Memory B cell (primary cell): Measurements from ENCODE around the gene CCDC88B.
"Not testable (repeated sequence)": the region's sequence is repeated elsewhere in the genome, so short reads cannot be mapped to it uniquely, and the experiment has no call there.

Experiments used
- ATAC-seq: fragments of 150-1000 bp; cut with Tn5 transposase; 2 replicates; pipeline ENCODE4 v1.10.0; 2021; ENCODE audit warnings: low read depth, mild to moderate bottlenecking, moderate library complexity
- DNase-seq, 2 donors: peaks; one replicate each; pipeline ENCODE4 v3.0.0; 2022; ENCODE audit warnings: low spot score in 2 of 2
- H3K27ac Mint-ChIP-seq: one replicate; pipeline ENCODE4 v1.8.0; 2022; ENCODE audit warnings: mild to moderate bottlenecking, moderate library complexity, mixed read lengths
- H3K27me3 Mint-ChIP-seq: one replicate; pipeline ENCODE4 v1.8.0; 2022; ENCODE audit warnings: mixed read lengths
- H3K36me3 Mint-ChIP-seq: one replicate; pipeline ENCODE4 v1.8.0; 2022; ENCODE audit warnings: mild to moderate bottlenecking, mixed read lengths
- H3K4me1 Mint-ChIP-seq: one replicate; pipeline ENCODE4 v1.8.0; 2022; ENCODE audit warnings: mixed read lengths
- H3K4me3 Mint-ChIP-seq: one replicate; pipeline ENCODE4 v1.8.0; 2022; ENCODE audit warnings: mild to moderate bottlenecking, moderate library complexity, mixed read lengths
- H3K9me3 Mint-ChIP-seq: one replicate; pipeline ENCODE4 v1.8.0; 2022; ENCODE audit warnings: mixed read lengths

CCDC88B gene

DNA sequence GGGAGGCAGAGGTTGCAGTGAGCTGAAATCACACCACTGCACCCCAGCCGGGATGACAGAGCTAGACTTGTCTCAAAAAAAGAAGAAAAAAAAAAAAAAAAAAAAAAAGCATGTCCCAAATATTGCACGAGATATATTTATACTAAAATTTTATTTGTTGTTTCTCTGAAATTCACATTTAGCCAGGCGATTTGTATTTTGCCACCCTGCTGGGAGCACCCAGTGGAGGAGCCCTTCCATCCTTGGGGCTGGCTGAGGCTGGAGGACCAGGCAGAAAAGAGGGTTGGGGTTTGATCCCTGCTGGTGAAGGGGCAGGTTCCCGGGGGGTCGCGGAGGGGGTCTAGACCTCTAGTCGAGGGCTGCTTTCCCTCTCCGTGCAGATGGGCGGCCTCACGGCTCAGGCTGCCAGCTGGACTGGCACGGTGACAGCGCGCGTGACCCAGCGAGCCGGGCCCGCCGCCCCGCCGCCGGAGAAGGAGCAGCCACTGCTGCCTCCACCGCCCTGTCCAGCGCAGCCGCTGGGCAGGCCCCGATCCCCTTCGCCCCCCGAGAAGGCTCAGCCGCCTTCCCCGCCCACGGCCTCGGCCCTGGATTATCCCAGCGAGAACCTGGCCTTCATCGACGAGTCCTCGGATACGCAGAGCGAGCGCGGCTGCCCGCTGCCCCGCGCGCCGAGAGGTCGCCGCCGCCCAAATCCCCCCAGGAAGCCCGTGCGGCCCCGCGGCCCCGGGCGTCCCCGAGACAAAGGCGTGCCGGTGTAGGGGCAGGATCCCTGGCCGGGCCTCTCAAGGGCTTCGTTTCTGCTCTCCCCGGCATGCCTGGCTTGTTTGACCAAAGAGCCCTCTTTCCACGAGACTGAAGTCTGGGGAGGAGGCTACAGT is 40.8 kb upstream of the CCDC88B start:
- Mint-ChIP-seq H3K36me3 (no peaks in the 10 kb centered on the region), H3K4me1 (peaks cover 23% of the 10 kb centered on the region), H3K27me3 (peaks cover 29% of the 10 kb centered on the region), H3K9me3 (no peaks in the 10 kb centered on the region), H3K4me3 (peak overlapping the region; percentile 65), H3K27ac (peak overlapping the region; percentile 87)
- ATAC-seq (no peak), DNase-seq (peak in 1 of 2 donors; percentile 62)

- no peaks in the 10 kb centered on the region for H3K9me3 Mint-ChIP-seq
- peaks cover 24% of the 10 kb centered on the region for H3K4me1 Mint-ChIP-seq
- ATAC-seq (no peak), DNase-seq (no peak)
- peak within 1 kb of the TSS; percentile 87 for H3K27ac Mint-ChIP-seq
- no peaks in the 10 kb centered on the region for H3K36me3 Mint-ChIP-seq
- peaks cover 25% of the 10 kb centered on the region for H3K27me3 Mint-ChIP-seq
- H3K4me3 Mint-ChIP-seq, result peak within 1 kb of the TSS; percentile 75
These were observed 40.0 kb upstream of the CCDC88B start, which contains the start of gene CATSPERZ for GRCh38 chr11:64299847-64300648. TSS of gene CATSPERZ (plus strand) at chr11:64300358. CDS start at chr11:64300411, 53 bp downstream.

GRCh38 chr11:64303109-64304031 is 36.6 kb upstream of the CCDC88B start:
- H3K9me3 Mint-ChIP-seq, result no peaks in the 10 kb centered on the region
- H3K4me3 Mint-ChIP-seq, result peak overlapping the region; percentile 27
- H3K4me1 Mint-ChIP-seq, result peaks cover 24% of the 10 kb centered on the region
- H3K36me3 Mint-ChIP-seq, result peaks cover 2% of the 10 kb centered on the region
- ATAC-seq (no peak), DNase-seq (no peak)
- H3K27ac Mint-ChIP-seq, result peak overlapping the region; percentile 72
- peaks cover 7% of the 10 kb centered on the region for H3K27me3 Mint-ChIP-seq

- Mint-ChIP-seq H3K36me3 (peaks cover 2% of the 10 kb centered on the region), H3K4me1 (peaks cover 24% of the 10 kb centered on the region), H3K9me3 (no peaks in the 10 kb centered on the region), H3K4me3 (peak overlapping the region; percentile 88), H3K27me3 (peaks cover 6% of the 10 kb centered on the region), H3K27ac (peak overlapping the region; percentile 95)
- DNase-seq (no peak), ATAC-seq (no peak)
These were observed 36.0 kb upstream of the CCDC88B start for GRCh38 chr11:64304032-64304315.

DNA sequence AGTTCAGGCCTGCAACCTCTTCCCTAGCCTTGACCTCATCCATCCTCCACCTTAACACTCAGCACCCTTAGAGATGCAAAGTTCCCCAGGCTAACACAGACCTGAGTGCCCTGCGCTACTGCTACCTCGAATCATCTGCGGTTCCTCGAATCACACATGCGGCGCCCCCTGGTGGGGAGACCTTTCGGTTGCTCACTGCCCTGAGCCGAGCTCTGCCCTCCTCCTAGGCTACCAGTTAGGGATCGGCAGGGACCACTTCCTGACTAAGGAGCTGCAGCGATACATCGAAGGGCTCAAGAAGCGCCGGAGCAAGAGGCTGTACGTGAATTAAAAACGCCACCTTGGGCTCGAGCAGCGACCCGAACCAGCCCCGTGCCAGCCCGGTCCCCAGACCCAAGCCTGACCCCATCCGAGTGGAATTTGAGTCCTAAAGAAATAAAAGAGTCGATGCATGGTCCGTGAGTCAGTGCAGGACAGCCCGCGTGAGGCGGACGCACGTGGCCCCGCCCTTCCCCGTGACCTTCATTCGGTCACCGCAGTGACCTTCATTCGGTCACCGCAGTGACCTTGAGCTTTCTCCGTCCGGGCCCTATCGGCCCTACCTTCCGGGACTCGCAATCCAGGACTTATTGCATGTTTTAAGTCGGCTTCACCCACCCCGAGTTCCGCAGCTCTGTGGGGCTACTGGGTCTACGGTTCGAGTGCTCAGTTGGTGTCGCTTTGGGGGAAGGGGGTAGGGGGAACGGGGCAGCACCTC is 35.5 kb upstream of the CCDC88B start:
- DNase-seq, result peak; percentile 92 to 95
- Mint-ChIP-seq H3K27me3 (peaks cover 6% of the 10 kb centered on the region), H3K9me3 (no peaks in the 10 kb centered on the region), H3K4me3 (peak overlapping the region; percentile 88), H3K36me3 (peaks cover 2% of the 10 kb centered on the region), H3K27ac (peak overlapping the region; percentile 95), H3K4me1 (peaks cover 24% of the 10 kb centered on the region)
- ATAC-seq, result peak; percentile 35

DNA sequence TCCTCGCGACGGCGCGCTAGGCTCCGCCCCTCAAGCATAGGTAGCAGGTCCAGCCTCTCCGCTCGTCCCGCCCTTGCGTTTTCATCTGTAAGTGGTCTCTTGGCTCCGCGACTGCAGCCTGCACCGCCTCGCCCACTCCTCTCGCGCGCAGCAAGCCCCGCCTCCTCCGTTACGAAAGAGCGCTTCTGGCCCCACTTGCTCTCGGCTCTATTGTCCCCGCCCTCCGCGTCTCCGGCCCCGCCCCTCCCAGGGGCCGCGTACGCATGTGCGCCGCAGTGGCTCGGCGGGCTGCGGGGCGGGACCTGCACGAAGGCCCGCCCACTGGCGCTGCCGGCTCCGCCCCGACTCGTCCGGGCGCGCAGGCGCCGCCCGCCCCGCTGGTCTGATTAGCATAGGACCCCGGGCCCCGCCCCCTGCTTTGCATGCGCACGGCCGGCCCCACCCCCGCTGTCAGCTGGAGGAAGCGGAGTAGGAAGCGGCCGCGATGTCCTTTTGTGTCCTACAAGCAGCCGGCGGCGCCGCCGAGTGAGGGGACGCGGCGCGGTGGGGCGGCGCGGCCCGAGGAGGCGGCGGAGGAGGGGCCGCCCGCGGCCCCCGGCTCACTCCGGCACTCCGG is 34.8 kb upstream of the CCDC88B start, which contains the start of gene ESRRA:
Gene ESRRA (plus strand): TSS at position 450 of the 616 bp plus-strand sequence. CDS start 1,656 bp downstream, outside the sequence.
- Mint-ChIP-seq H3K9me3 (no peaks in the 10 kb centered on the region), H3K27ac (peak within 1 kb of the TSS; percentile 95), H3K27me3 (peaks cover 3% of the 10 kb centered on the region), H3K4me1 (peaks cover 20% of the 10 kb centered on the region), H3K4me3 (peak within 1 kb of the TSS; percentile 98), H3K36me3 (peaks cover 2% of the 10 kb centered on the region)
- DNase-seq, result peak; percentile 98 to 99
- peak; percentile 68 for ATAC-seq

DNA sequence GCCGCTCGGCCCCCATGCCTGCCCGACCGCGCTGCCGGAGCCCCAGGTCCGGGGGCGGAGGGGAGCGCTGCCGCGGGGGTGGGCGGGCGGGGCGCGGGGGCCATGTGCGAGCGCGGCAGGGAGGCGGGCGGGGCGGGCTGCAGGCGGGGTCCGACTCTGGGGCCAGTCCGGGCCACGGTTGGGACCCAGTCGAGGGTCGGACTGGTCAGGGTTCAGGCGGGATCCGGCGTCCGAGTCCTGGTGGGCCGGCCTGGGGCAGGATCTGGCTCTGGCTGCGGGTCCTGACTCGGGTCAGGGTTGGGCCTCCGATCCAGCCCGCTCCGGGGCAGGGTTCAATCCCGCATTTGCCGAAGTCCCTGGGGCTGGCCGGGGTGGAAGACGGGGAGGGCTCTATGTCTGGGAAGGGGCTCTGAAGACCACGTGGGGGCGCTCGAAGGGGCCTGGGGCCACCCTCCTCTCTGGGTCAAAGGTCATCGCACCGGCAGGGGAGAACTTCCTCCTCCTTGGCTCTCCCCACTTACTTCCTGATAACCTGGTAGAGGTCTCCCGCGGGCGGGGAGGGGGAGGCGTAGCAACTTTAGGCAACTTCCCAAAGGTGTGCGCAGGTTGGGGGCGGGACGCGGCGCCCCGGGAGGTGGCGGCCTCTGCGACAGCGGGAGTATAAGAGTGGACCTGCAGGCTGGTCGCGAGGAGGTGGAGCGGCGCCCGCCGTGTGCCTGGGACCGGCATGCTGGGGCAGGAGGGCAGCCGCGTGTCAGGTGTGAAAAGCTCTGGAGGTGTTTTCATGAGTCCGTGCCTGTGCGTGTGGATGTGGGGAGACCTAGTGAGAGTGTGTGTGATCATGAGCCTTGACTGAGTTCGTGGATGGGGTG is 34.1 kb upstream of the CCDC88B start:
- Mint-ChIP-seq H3K4me1 (peaks cover 15% of the 10 kb centered on the region), H3K9me3 (no peaks in the 10 kb centered on the region), H3K4me3 (peak overlapping the region; percentile 98), H3K27ac (peak overlapping the region; percentile 94), H3K36me3 (peaks cover 2% of the 10 kb centered on the region), H3K27me3 (no peaks in the 10 kb centered on the region)
- peak; percentile 14 for ATAC-seq
- peak; percentile 46 to 67 for DNase-seq

DNA sequence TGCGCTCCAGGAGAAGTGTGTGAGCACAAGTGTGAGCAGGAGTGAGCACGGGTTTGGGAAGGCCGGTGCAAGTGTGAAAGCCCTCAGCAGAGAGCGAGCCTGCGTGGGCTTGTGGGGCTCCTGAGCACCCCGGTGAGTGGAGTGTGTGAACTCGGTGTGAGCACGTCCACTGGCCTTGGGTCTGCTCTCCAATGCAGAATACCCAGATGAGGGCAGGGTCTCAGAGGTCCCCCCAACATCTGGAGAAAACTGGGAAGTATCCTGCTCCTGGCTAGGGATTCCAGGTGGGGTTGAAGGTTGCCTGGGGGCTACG is 33.5 kb upstream of the CCDC88B start:
- peak overlapping the region; percentile 98 for H3K4me3 Mint-ChIP-seq
- DNase-seq (no peak), ATAC-seq (no peak)
- H3K27me3 Mint-ChIP-seq, result no peaks in the 10 kb centered on the region
- H3K4me1 Mint-ChIP-seq, result peaks cover 14% of the 10 kb centered on the region
- peaks cover 2% of the 10 kb centered on the region for H3K36me3 Mint-ChIP-seq
- H3K9me3 Mint-ChIP-seq, result no peaks in the 10 kb centered on the region
- H3K27ac Mint-ChIP-seq, result peak overlapping the region; percentile 94

DNA sequence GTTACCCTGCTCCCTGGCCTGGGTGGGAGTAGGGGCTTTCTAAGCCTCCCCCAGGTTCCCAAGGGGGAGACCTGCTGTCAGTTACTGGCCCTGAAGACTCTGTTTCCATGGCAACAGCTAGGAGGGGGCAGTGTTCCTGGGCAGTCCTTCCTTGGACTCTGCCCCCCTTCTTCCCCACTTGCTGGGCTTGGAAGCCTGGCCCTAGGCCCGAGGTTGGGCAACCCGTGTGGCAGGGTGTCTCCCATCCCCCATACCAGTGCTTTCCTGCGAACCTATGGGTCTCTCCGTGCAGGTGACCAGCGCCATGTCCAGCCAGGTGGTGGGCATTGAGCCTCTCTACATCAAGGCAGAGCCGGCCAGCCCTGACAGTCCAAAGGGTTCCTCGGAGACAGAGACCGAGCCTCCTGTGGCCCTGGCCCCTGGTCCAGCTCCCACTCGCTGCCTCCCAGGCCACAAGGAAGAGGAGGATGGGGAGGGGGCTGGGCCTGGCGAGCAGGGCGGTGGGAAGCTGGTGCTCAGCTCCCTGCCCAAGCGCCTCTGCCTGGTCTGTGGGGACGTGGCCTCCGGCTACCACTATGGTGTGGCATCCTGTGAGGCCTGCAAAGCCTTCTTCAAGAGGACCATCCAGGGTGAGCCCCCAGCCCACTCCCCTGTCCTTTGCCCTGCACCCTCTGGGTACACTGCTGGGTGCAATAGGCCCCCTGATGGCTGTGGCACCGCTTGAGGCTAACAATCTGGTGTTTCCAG is 33.0 kb upstream of the CCDC88B start:
- ATAC-seq (no peak), DNase-seq (no peak)
- H3K27ac Mint-ChIP-seq, result no peak overlapping the region
- peaks cover 14% of the 10 kb centered on the region for H3K4me1 Mint-ChIP-seq
- H3K4me3 Mint-ChIP-seq, result peak overlapping the region; percentile 49
- H3K27me3 Mint-ChIP-seq, result no peaks in the 10 kb centered on the region
- H3K36me3 Mint-ChIP-seq, result peaks cover 2% of the 10 kb centered on the region
- no peaks in the 10 kb centered on the region for H3K9me3 Mint-ChIP-seq

DNA sequence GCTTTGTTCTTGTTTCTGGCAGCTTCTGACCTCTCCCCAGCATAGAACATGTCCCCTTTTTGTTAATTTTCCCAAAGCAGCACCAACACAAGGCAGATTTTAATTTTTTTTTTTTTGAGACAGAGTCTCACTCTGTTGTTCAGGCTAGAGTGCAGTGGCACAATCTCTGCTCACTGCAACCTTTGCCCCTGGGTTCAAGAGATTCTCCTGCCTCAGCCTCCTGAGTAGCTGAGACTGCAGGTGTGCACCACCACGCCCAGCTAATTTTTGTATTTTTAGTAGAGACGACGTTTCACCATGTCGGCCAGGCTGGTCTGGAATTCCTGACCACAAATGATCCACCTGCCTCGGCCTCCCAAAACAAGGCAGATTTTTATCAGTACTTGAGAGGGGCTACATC is 32.2 kb upstream of the CCDC88B start:
- not testable (repeated sequence) for H3K9me3 Mint-ChIP-seq, H3K36me3 Mint-ChIP-seq, ATAC-seq, H3K27ac Mint-ChIP-seq, H3K27me3 Mint-ChIP-seq
- peak in 1 of 2 donors; percentile 8 for DNase-seq
- Mint-ChIP-seq H3K4me1 (peaks cover 18% of the 10 kb centered on the region), H3K4me3 (peak overlapping the region; percentile 27)

GRCh38 chr11:64312947-64313346 is 27.1 kb upstream of the CCDC88B start:
- Mint-ChIP-seq H3K9me3 (no peaks in the 10 kb centered on the region), H3K27ac (peak overlapping the region; percentile 68), H3K4me3 (no peak overlapping the region), H3K4me1 (peaks cover 14% of the 10 kb centered on the region), H3K36me3 (peaks cover 7% of the 10 kb centered on the region), H3K27me3 (no peaks in the 10 kb centered on the region)
- ATAC-seq (no peak), DNase-seq (no peak)
